Keratinocyte (primary cell): ENCODE measurements around the gene TBP.

Experiments used
- CTCF ChIP-seq, 3 experiments: IDR thresholded peaks in 1 of 3; conservative IDR thresholded peaks in 1 of 3; optimal IDR thresholded peaks in 1 of 3; 2 replicates in 2 of 3; 3 replicates in 1 of 3; pipeline versions ENCODE3 to v1.5.1; 2011; ENCODE audit warnings: low read length in 3 of 3, mild to moderate bottlenecking in 3 of 3, moderate library complexity in 2 of 3, control low read depth in 1 of 3, inconsistent platforms in 1 of 3; ENCODE audit not compliant: insufficient read depth in 2 of 3; ENCODE audit errors: extremely low read depth in 1 of 3
- EZH2 ChIP-seq: IDR thresholded peaks from one replicate; pipeline ENCODE4 v1.6.1; 2012; ENCODE audit warnings: inconsistent platforms, mild to moderate bottlenecking, low read length, moderate library complexity

DNA sequence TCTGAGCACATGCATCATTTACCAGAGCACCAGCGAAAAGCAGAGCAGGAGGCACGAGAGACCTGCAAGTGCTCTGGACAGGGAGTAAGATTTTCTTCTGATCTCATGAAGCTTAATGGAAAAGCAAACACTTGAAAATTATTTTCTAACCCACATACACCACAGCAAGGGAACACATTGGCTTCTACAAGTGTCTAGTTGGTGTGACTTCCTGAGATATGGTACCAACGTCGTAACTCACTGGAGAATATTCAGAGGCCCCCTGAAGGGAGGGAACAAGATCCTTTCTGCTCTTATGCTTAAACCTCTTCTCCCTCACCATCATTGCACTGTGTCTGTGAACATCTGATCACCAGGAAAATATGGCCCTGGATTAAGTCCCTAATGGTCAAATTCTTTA lies 49.7 kb upstream of the TBP start:
- TF ChIP-seq CTCF (optimal IDR thresholded peaks at IDR 0.05 in 1 of 3, IDR thresholded peaks at IDR 0.05 in 1 of 3, conservative IDR thresholded peaks at IDR 0.05 in 1 of 3; ENCODE audit: extremely low read depth in 1 of 3, insufficient read depth in 2 of 3, low read length in 3 of 3) (no peak), EZH2 (no peak)
